Stimulated activated effector memory CD8-positive, alpha-beta T cell treated with anti-CD3 and anti-CD28 coated beads, Interleukin-12 subunit alpha, Interleukin-12 subunit beta, amount 100 ng/mL, for 72 hours (primary cell): Measurements from ENCODE around the gene NDUFS7.
"Not testable (repeated sequence)": the region's sequence is repeated elsewhere in the genome, so short reads cannot be mapped to it uniquely, and the experiment has no call there.

Source experiments
- ATAC-seq: fragments of 150-1000 bp; cut with Tn5 transposase; 2 replicates; pipeline ENCODE4 v1.10.0; 2021
- DNase-seq, 2 donors: peaks; one replicate each; pipeline ENCODE4 v3.0.0; 2021 to 2022; ENCODE audit warnings: low spot score in 2 of 2
- H3K27ac Mint-ChIP-seq: one replicate; pipeline ENCODE4 v1.8.0; 2022; ENCODE audit warnings: mild to moderate bottlenecking, mixed read lengths
- H3K36me3 Mint-ChIP-seq: one replicate; pipeline ENCODE4 v1.8.0; 2022; ENCODE audit warnings: mild to moderate bottlenecking, mixed read lengths
- H3K4me1 Mint-ChIP-seq: one replicate; pipeline ENCODE4 v1.8.0; 2022; ENCODE audit warnings: mixed read lengths
- H3K4me3 Mint-ChIP-seq: one replicate; pipeline ENCODE4 v1.8.0; 2022; ENCODE audit warnings: mild to moderate bottlenecking, mixed read lengths
- H3K9me3 Mint-ChIP-seq: one replicate; pipeline ENCODE4 v1.8.0; 2022; ENCODE audit warnings: mixed read lengths

NDUFS7 gene

DNA sequence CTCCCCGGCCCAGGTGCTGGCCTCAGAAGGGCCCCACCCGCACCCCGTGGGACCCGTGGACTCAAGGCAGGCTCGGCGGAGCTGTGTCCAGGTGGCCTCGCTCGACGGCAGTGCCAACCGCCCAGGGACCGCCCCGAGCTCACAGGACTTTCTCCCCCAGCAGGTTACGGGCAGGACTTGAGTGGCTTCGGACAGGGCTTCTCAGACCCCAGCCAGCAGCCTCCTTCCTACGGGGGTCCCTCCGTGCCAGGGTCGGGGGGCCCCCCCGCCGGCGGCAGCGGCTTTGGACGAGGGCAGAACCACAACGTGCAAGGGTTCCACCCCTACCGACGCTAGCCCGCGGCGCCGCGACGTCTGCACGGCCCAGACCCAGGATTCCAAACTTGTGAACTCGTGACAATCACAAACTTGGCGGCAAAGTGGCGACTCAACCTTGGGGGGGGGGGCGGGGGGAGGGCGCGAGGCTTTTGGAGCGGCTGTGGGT lies 50.9 kb downstream of the NDUFS7 start:
- no peaks in the 10 kb centered on the region for H3K9me3 Mint-ChIP-seq
- ATAC-seq = no peak
- H3K4me1 Mint-ChIP-seq = peaks cover 11% of the 10 kb centered on the region
- H3K4me3 Mint-ChIP-seq = no peak overlapping the region
- H3K36me3 Mint-ChIP-seq = peaks cover 90% of the 10 kb centered on the region
- no peak for DNase-seq
- no peak overlapping the region for H3K27ac Mint-ChIP-seq

DNA sequence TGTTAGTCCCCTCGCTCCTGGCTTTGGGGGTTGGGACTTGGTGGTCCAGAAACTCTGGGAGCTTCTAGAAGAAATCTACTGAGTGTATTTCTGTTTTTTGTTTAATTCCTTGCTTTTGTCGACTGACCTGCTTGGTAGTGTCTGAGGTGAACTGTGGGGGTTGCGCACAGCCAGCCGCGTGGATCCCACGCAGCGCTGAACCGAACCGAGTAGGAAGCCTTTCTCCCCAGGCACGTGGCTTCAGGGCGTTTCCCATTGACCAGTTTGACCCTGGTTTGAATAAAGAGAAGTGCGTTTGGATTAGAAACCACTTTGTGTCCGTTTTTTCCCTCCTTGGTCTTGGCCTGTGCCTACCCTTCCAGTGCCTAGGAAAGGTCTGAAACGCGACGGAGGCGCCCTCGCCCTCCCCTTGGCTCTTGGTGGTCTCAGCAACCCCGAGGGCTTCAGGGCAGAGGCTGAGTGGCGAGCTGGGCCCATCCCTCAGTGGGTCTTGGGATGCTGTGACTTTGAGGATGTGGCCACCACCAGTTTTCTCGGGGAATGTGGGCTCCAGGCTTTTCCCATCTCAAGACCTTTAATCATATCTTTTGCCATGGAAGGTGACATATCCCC lies 51.8 kb downstream of the NDUFS7 start:
- no peak for ATAC-seq
- no peak overlapping the region for H3K4me3 Mint-ChIP-seq
- H3K27ac Mint-ChIP-seq = no peak overlapping the region

DNA sequence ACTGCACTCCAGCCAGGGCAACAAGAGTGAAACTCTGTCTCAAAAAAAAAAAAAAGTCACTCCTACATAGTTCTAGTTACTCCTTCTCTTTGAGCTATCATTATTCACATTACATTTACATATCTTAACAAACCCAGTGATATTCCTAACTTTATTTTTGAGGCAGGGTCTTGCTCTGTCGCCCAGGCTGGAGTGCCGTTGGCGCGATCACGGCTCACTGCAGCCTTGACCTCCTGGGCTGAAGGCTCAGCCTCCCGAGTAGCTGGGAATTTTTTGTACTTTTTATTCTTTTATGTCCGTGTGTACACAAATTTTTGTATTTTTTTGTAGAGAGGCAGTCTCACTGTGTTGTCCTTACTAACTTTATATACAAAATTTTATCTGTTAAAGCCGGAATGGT lies 53.9 kb downstream of the NDUFS7 start:
- DNase-seq (no peak), ATAC-seq (no peak)
- peaks cover 31% of the 10 kb centered on the region for H3K4me1 Mint-ChIP-seq
- peak overlapping the region; percentile 100 for H3K27ac Mint-ChIP-seq
- H3K36me3 Mint-ChIP-seq = peaks cover 90% of the 10 kb centered on the region
- H3K9me3 Mint-ChIP-seq = no peaks in the 10 kb centered on the region
- H3K4me3 Mint-ChIP-seq = peak overlapping the region; percentile 96

More for the DNA sequence above, 51.8 kb downstream of the NDUFS7 start:
- Mint-ChIP-seq H3K4me1 (peaks cover 19% of the 10 kb centered on the region), H3K36me3 (peaks cover 90% of the 10 kb centered on the region), H3K9me3 (no peaks in the 10 kb centered on the region)
- DNase-seq = no peak

DNA sequence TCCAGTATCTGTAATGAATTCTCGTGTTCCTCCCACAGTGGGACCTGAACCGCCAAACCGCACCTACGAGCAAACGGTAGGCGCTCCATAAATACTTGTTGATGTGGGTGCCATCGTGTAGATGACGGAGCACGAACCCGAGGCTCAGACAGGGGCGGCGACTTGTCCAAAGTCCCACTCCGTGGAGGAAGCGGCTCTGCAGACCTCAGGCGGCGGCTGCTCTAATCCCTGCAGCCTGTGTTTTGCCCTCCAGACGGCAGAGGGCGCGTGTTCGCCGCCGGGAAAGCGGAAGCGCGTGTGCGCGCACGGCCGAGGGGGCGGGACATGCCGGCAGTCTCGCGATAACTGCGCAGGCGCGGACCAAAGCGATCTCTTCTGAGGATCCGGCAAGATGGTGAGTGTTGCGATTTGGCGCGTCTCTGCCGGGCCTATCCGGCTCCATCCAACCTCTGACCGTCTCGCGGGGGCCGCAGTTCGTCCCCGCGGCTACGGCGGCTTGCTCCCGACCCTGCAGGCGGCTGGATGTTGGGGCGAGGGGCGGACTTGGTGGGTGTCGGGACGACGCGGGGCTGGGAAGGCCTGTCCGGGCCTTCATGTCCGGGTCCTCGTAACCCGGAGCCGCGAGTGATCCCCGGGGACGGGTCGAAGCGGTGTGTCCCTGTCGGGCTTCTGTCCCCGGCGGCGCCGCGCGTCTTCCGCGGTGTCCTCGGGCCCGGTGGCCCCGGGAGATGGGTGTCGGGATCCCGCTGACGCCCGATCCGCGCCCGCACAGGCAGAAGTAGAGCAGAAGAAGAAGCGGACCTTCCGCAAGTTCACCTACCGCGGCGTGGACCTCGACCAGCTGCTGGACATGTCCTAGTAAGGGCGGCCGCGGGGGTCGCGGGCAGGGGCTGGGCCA lies 54.6 kb downstream of the NDUFS7 start, which contains the start of gene RPS15:
TSS of gene RPS15 (plus strand) at position 362 of the 898 bp plus-strand sequence. CDS start at position 392, 30 bp downstream.
- H3K4me1 Mint-ChIP-seq = peaks cover 31% of the 10 kb centered on the region
- H3K27ac Mint-ChIP-seq = peak within 1 kb of the TSS; percentile 100
- peaks cover 90% of the 10 kb centered on the region for H3K36me3 Mint-ChIP-seq
- H3K4me3 Mint-ChIP-seq = peak within 1 kb of the TSS; percentile 96
- peak; percentile 86 for ATAC-seq
- peak; percentile 96 to 98 for DNase-seq
- no peaks in the 10 kb centered on the region for H3K9me3 Mint-ChIP-seq

DNA sequence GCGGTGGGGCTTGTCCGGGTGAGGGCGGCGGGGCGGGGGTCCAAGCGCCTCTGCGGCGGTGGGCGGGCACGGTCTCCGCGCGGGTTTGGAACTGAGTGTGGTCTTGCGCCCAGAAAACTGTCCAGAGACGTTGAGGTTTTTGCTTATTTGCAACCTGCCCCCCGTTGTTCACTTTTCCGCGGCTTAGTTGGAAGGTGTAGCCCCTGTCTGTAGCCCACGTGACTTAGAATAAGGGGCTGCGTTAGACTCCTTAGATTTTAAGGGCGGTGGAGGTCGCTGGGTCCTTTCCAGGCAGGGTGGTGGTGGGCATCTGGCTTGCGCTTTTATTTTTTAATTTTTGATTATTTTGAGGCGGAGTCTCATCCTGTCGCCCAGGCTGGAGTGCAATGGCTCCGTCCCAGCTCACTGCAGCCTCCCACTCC lies 55.2 kb downstream of the NDUFS7 start:
- peaks cover 31% of the 10 kb centered on the region for H3K4me1 Mint-ChIP-seq
- peaks cover 90% of the 10 kb centered on the region for H3K36me3 Mint-ChIP-seq
- no peak for ATAC-seq
- DNase-seq = no peak
- peak overlapping the region; percentile 100 for H3K27ac Mint-ChIP-seq
- H3K4me3 Mint-ChIP-seq = peak overlapping the region; percentile 96
- no peaks in the 10 kb centered on the region for H3K9me3 Mint-ChIP-seq

DNA sequence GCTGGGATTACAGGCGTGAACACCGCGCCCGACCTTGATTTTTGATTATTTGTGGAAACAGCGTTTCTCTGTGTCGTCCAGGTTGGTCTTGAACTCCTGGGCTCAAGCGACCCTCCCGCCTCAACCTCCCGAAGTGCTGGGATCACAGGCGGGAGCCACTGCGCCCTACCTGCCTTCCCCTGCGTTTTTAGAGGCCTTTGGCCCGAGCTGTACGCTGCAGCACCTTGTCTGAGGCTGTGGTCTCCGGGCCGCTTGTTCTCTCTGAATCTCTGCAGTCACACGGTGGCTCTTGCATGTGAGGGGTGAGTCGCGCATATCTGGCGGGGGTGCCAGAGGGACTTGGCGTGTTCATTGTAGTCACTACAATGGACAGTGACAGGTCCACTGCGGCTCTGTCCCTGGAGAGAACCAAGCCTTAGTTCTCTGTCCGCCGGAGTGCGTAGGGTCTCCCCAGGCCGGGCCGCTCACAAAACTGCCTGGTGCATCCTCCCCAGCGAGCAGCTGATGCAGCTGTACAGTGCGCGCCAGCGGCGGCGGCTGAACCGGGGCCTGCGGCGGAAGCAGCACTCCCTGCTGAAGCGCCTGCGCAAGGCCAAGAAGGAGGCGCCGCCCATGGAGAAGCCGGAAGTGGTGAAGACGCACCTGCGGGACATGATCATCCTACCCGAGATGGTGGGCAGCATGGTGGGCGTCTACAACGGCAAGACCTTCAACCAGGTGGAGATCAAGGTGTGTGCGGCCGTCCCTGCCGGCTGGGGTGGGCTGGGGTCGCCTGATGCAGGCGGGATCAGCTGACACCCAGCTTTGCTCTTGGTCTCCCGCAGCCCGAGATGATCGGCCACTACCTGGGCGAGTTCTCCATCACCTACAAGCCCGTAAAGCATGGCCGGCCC lies 56.1 kb downstream of the NDUFS7 start:
- not testable (repeated sequence) for DNase-seq, H3K9me3 Mint-ChIP-seq, ATAC-seq
- H3K27ac Mint-ChIP-seq = peak overlapping the region; percentile 100
- H3K36me3 Mint-ChIP-seq = peaks cover 87% of the 10 kb centered on the region
- peak overlapping the region; percentile 96 for H3K4me3 Mint-ChIP-seq
- peaks cover 34% of the 10 kb centered on the region for H3K4me1 Mint-ChIP-seq

DNA sequence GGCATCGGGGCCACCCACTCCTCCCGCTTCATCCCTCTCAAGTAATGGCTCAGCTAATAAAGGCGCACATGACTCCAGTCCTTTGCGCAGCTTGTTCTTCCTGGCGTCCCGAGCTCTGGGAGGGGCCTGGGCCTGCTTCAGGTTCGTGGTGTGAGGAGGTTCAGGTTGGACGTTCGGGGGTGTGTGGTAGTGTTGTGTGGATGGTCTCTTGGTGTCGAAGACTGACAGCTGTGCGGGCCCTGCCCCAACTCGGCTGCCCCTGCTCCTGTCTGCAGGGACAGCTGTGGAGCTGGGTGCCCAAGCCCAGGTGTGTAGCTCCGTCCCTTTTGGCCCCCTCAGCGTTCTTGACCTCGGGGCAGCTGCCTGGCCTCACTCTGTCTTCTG lies 56.7 kb downstream of the NDUFS7 start:
- peak overlapping the region; percentile 100 for H3K27ac Mint-ChIP-seq
- no peak for DNase-seq
- peaks cover 83% of the 10 kb centered on the region for H3K36me3 Mint-ChIP-seq
- H3K4me1 Mint-ChIP-seq = peaks cover 38% of the 10 kb centered on the region
- H3K9me3 Mint-ChIP-seq = no peaks in the 10 kb centered on the region
- H3K4me3 Mint-ChIP-seq = peak overlapping the region; percentile 96
- no peak for ATAC-seq

DNA sequence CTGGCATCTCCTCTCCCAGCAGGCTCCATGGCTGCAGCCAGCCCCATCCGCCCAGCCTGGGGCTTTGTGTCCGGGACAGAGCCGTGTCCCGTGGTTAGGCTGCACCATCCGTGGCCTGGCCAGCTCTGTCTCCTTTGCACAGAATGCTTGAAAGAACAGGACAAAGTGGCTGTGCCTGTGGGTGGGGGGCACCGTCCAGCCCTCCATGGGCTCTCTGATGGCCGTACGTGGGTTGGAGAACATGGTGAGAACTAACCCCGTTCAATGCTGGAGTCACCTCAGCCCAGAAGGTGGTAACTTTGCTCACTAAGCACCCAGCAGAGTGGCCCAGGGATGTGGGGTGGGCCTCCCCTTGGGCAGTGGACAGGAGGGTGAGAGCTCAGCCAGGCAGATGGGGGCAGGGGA lies 57.3 kb downstream of the NDUFS7 start:
- peaks cover 81% of the 10 kb centered on the region for H3K36me3 Mint-ChIP-seq
- no peak for ATAC-seq
- peak overlapping the region; percentile 100 for H3K27ac Mint-ChIP-seq
- DNase-seq = no peak
- peak overlapping the region; percentile 96 for H3K4me3 Mint-ChIP-seq
- no peaks in the 10 kb centered on the region for H3K9me3 Mint-ChIP-seq
- H3K4me1 Mint-ChIP-seq = peaks cover 41% of the 10 kb centered on the region

DNA sequence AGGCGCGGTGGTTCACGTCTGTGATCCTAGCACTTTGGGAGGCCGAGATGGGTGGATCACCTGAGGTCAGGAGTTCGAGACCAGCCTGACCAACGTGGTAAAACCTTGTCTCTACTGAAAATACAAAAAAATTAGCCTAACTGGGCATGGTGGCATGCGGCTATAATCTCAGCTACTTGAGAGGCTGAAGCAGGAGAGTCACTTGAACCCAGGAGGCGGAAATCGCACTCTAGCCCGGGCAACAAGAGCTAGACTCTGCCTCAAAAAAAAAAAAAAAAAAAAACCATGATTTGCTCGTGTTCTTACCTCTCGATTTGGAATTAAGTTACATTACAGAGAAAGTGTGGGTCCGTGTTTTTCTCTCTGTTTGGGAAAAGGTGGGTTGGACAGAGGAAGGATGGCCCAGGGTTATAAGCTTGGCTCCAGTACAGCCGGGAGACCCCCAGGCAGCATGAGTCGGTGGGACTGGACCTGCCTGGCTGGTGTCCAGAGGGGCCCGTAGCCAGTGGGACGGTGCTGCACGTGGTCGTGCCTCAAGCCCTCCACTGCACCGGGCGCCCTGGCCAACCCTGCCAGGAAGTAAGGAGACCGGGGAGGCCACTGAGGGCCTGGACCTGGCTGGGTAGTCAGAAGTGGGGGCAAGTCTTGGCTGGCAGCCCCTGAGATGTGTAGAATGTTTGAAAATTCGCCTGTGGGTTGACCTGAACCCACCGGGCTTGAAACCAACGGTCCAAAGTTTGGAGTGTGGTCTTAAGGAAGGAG lies 58.2 kb downstream of the NDUFS7 start:
- H3K36me3 Mint-ChIP-seq = peaks cover 75% of the 10 kb centered on the region
- H3K4me3 Mint-ChIP-seq = peak overlapping the region; percentile 96
- H3K4me1 Mint-ChIP-seq = peaks cover 41% of the 10 kb centered on the region
- no peaks in the 10 kb centered on the region for H3K9me3 Mint-ChIP-seq
- peak overlapping the region; percentile 100 for H3K27ac Mint-ChIP-seq
- no peak for ATAC-seq
- no peak for DNase-seq
